H1 (cell line): ENCODE results near the gene ABCB11.

Experiments
- CBX8 ChIP-seq: fragments of 300-800, 300-1000 bp; sonication (generic); IDR thresholded peaks from 2 replicates; pipeline ENCODE4 v1.7.1; 2016; ENCODE audit warnings: low read depth, low read length, borderline replicate concordance
- CREB1 ChIP-seq: IDR thresholded peaks from 2 replicates; pipeline ENCODE4 v1.6.1; 2012; ENCODE audit warnings: inconsistent platforms
- CTCF ChIP-seq, 3 experiments: IDR thresholded peaks; 1 replicate in 2 of 3; 2 replicates in 1 of 3; pipeline versions ENCODE4 v1.5.1 to v1.6.1; 2011; ENCODE audit warnings: low read length in 3 of 3, mild to moderate bottlenecking in 3 of 3, inconsistent platforms in 2 of 3, low read depth in 1 of 3, moderate library complexity in 1 of 3; ENCODE audit not compliant: insufficient read depth in 1 of 3; ENCODE audit errors: control extremely low read depth in 1 of 3
- EP300 ChIP-seq, 2 experiments: IDR thresholded peaks; 1 replicate in 1 of 2; 2 replicates in 1 of 2; pipeline ENCODE4 v1.6.1; 2011 to 2012; ENCODE audit warnings: low read depth in 2 of 2, low read length in 2 of 2, mild to moderate bottlenecking in 2 of 2, borderline replicate concordance in 1 of 2, inconsistent platforms in 1 of 2, moderate library complexity in 1 of 2
- FOSL1 ChIP-seq: IDR thresholded peaks from 2 replicates; pipeline ENCODE4 v1.6.1; 2011; ENCODE audit warnings: mild to moderate bottlenecking, low read depth, low read length, moderate library complexity; ENCODE audit not compliant: insufficient read depth
- MAFK ChIP-seq: IDR thresholded peaks from 2 replicates; pipeline ENCODE4 v1.6.1; 2012; ENCODE audit warnings: low read depth, mild to moderate bottlenecking, improper control_type of control experiment, low read length
- POLR2AphosphoS5 ChIP-seq: IDR thresholded peaks from 2 replicates; pipeline ENCODE4 v1.6.1; 2011; ENCODE audit warnings: low read depth, low read length
- RNF2 ChIP-seq: fragments of 200-900, 300-1000 bp; sonication (generic); IDR thresholded peaks from 2 replicates; pipeline ENCODE4 v1.7.1; 2016; ENCODE audit warnings: borderline replicate concordance, low read depth, mild to moderate bottlenecking, antibody characterized with exemption, low read length; ENCODE audit not compliant: poor library complexity, severe bottlenecking; ENCODE audit errors: missing control alignments
- SIRT6 ChIP-seq: IDR thresholded peaks from one replicate; pipeline ENCODE4 v1.7.1; 2012; ENCODE audit warnings: low read length, inconsistent platforms
- YY1 ChIP-seq: IDR thresholded peaks from 2 replicates; pipeline ENCODE4 v1.6.1; 2011; ENCODE audit warnings: low read depth, mild to moderate bottlenecking, low read length
- TF ChIP-seq, protein P1 (sequence below): IDR thresholded peaks from 2 replicates; pipeline ENCODE4 v1.6.1; 2012; ENCODE audit warnings: inconsistent platforms

DNA sequence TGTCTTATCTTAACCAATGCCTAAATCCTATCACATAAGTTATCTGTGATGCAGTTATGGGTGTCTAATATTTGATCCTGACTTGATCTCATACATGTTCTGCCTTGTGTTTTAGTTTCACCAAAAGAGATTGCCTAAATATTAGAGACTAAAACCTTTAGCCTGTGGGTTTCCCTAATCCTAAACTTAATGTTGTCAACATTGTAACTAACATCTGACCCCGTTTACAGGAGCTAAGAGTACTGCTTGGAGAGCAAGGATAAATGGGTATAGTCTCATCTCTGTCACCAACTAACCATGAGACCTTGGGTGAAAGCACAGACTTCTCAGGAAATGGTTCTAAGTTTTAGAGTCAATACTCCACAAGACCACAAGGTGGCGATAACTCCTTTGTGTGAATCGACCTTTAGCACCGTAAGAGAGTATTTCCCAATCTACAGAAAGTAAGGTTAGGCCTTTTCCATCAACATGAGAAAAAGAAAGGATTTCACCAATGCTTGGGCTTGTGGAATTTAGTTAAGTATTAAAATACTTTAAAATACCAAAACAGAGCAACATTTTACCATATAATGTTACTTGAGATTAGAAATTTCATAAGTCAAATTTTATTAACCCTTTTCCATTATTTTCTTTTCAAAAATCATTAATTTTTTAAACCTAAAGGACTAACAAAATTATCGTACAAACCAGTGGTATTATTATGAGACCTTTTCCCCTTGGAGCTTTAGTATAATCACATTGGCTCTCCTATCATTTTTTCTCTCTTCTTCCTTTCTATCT lies 69.5 kb downstream of the ABCB11 start:
- TF ChIP-seq CTCF (IDR thresholded peaks at IDR 0.05; ENCODE audit: control extremely low read depth in 1 of 3, insufficient read depth in 1 of 3, low read depth in 1 of 3, low read length in 3 of 3) (peak in 2 of 3 experiments; percentile 73 to 85; a peak in 3 of 4 replicates), YY1 (no peak), POLR2AphosphoS5 (no peak), CBX8 (no peak), MAFK (no peak), RNF2 (no peak), CREB1 (no peak), FOSL1 (no peak), EP300 (IDR thresholded peaks at IDR 0.05; ENCODE audit: borderline replicate concordance in 1 of 2, low read depth in 2 of 2, low read length in 2 of 2) (no peak), SIRT6 (no peak)
- TF ChIP-seq, protein P1, sequence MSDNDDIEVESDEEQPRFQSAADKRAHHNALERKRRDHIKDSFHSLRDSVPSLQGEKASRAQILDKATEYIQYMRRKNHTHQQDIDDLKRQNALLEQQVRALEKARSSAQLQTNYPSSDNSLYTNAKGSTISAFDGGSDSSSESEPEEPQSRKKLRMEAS, result no peak
